Iris pigment epithelial cell (primary cell): ENCODE data around the gene SLC2A11.

Experiments
- DNase-seq: peaks from one replicate; pipeline ENCODE4 v3.0.0-alpha.2; 2011; ENCODE audit warnings: low read depth

SLC2A11 gene

GRCh38 chr22:23857606-23858483 is at the start of gene SLC2A11:
SLC2A11 (plus strand) TSS chr22:23857875; CDS start chr22:23858000, 125 bp downstream.
- peak; percentile 95 for DNase-seq

GRCh38 chr22:23812378-23812777 is 45.3 kb upstream of the SLC2A11 start:
- no peak for DNase-seq

- no peak for DNase-seq
Measured at GRCh38 chr22:23815541-23816155, 42.0 kb upstream of the SLC2A11 start.

GRCh38 chr22:23816156-23816976 is 41.3 kb upstream of the SLC2A11 start:
- no peak for DNase-seq

- DNase-seq, result no peak
Measured at GRCh38 chr22:23817146-23817545, 40.5 kb upstream of the SLC2A11 start.

GRCh38 chr22:23818541-23818940 is 39.1 kb upstream of the SLC2A11 start:
- no peak for DNase-seq

GRCh38 chr22:23820748-23821211 is 36.9 kb upstream of the SLC2A11 start:
- DNase-seq, result no peak

- no peak for DNase-seq
Measured at GRCh38 chr22:23822101-23822671, 35.5 kb upstream of the SLC2A11 start.

GRCh38 chr22:23823331-23823791 is 34.3 kb upstream of the SLC2A11 start:
- DNase-seq, result no peak

- no peak for DNase-seq
Measured at GRCh38 chr22:23824476-23825245, 33.0 kb upstream of the SLC2A11 start.

- DNase-seq, result no peak
Measured at GRCh38 chr22:23825246-23825905, 32.3 kb upstream of the SLC2A11 start.

- no peak for DNase-seq
Measured at GRCh38 chr22:23826510-23827350, 30.9 kb upstream of the SLC2A11 start.

- DNase-seq, result no peak
Measured at GRCh38 chr22:23827351-23827995, 30.2 kb upstream of the SLC2A11 start.

- no peak for DNase-seq
Measured at GRCh38 chr22:23828800-23829680, 28.6 kb upstream of the SLC2A11 start.

- peak; percentile 84 for DNase-seq
Measured at GRCh38 chr22:23829845-23830372, 27.8 kb upstream of the SLC2A11 start.

GRCh38 chr22:23831261-23831660 is 26.4 kb upstream of the SLC2A11 start:
- no peak for DNase-seq

- DNase-seq, result no peak
Measured at GRCh38 chr22:23831781-23832180, 25.9 kb upstream of the SLC2A11 start.
